ENCODE results near the gene GLP2R. TPM values are rescaled to one million over a fixed set of nuclear protein-coding genes. Genes with fewer than 3 reads are reported as not detected.

Gene GLP2R
- total and polyA plus RNA-seq, 2 experiments from 2014 or later, result not detected

DNA sequence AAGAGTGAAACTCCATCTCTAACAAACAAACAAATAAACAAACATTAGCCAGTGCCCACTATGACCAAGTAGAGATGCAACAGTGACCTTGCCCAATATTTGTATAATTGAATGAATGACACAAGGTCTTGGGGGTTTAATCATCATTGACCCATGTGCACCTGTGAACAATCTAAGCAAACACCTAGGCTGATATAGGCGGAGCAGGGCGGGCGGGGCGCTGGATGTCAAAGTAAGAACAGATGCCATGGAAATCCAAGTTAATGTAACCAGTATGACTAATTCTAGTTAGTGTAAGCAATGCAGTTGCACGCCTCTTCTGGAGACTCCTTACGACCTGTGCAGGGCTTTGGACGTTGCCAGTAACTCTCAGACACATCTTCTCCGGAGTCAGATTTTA is 61.8 kb downstream of the GLP2R start:
- TF ChIP-seq, protein P1, sequence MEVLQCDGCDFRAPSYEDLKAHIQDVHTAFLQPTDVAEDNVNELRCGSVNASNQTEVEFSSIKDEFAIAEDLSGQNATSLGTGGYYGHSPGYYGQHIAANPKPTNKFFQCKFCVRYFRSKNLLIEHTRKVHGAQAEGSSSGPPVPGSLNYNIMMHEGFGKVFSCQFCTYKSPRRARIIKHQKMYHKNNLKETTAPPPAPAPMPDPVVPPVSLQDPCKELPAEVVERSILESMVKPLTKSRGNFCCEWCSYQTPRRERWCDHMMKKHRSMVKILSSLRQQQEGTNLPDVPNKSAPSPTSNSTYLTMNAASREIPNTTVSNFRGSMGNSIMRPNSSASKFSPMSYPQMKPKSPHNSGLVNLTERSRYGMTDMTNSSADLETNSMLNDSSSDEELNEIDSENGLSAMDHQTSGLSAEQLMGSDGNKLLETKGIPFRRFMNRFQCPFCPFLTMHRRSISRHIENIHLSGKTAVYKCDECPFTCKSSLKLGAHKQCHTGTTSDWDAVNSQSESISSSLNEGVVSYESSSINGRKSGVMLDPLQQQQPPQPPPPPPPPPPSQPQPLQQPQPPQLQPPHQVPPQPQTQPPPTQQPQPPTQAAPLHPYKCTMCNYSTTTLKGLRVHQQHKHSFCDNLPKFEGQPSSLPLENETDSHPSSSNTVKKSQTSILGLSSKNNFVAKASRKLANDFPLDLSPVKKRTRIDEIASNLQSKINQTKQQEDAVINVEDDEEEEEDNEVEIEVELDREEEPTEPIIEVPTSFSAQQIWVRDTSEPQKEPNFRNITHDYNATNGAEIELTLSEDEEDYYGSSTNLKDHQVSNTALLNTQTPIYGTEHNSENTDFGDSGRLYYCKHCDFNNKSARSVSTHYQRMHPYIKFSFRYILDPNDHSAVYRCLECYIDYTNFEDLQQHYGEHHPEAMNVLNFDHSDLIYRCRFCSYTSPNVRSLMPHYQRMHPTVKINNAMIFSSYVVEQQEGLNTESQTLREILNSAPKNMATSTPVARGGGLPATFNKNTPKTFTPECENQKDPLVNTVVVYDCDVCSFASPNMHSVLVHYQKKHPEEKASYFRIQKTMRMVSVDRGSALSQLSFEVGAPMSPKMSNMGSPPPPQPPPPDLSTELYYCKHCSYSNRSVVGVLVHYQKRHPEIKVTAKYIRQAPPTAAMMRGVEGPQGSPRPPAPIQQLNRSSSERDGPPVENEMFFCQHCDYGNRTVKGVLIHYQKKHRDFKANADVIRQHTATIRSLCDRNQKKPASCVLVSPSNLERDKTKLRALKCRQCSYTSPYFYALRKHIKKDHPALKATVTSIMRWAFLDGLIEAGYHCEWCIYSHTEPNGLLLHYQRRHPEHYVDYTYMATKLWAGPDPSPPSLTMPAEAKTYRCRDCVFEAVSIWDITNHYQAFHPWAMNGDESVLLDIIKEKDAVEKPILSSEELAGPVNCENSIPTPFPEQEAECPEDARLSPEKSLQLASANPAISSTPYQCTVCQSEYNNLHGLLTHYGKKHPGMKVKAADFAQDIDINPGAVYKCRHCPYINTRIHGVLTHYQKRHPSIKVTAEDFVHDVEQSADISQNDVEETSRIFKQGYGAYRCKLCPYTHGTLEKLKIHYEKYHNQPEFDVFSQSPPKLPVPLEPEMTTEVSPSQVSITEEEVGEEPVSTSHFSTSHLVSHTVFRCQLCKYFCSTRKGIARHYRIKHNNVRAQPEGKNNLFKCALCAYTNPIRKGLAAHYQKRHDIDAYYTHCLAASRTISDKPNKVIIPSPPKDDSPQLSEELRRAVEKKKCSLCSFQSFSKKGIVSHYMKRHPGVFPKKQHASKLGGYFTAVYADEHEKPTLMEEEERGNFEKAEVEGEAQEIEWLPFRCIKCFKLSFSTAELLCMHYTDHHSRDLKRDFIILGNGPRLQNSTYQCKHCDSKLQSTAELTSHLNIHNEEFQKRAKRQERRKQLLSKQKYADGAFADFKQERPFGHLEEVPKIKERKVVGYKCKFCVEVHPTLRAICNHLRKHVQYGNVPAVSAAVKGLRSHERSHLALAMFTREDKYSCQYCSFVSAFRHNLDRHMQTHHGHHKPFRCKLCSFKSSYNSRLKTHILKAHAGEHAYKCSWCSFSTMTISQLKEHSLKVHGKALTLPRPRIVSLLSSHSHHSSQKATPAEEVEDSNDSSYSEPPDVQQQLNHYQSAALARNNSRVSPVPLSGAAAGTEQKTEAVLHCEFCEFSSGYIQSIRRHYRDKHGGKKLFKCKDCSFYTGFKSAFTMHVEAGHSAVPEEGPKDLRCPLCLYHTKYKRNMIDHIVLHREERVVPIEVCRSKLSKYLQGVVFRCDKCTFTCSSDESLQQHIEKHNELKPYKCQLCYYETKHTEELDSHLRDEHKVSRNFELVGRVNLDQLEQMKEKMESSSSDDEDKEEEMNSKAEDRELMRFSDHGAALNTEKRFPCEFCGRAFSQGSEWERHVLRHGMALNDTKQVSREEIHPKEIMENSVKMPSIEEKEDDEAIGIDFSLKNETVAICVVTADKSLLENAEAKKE (CRISPR knock-in tag; IDR thresholded peaks at IDR 0.05), result no peak
- no peak for TF ChIP-seq ZNF114 (CRISPR knock-in tag; IDR thresholded peaks at IDR 0.05)
- no peak for TF ChIP-seq CREB1 (CRISPR knock-in tag; IDR thresholded peaks at IDR 0.05; ENCODE audit: low read depth)
- TF ChIP-seq EZH2phosphoT487 (IDR thresholded peaks at IDR 0.05; ENCODE audit: unreplicated experiment), result no peak
- no peak for TF ChIP-seq JUNB (IDR thresholded peaks at IDR 0.05; ENCODE audit: unreplicated experiment)
- TF ChIP-seq POLR2AphosphoS5 (IDR thresholded peaks at IDR 0.05; ENCODE audit: low read depth), result no peak
- no peak for TF ChIP-seq NANOG (IDR thresholded peaks at IDR 0.05; ENCODE audit: borderline replicate concordance)
- TF ChIP-seq ETS1 (IDR thresholded peaks at IDR 0.05), result no peak
- no peak for TF ChIP-seq ZNF331 (CRISPR knock-in tag; IDR thresholded peaks at IDR 0.05; ENCODE audit: low read depth)
- TF ChIP-seq EZH2 (IDR thresholded peaks at IDR 0.05; ENCODE audit: low read depth, unreplicated experiment), result no peak
- no peak for TF ChIP-seq STAT1 (IDR thresholded peaks at IDR 0.05; ENCODE audit: unreplicated experiment)
- TF ChIP-seq REST (IDR thresholded peaks at IDR 0.05; ENCODE audit: unreplicated experiment), result no peak
- TF ChIP-seq, protein P2, sequence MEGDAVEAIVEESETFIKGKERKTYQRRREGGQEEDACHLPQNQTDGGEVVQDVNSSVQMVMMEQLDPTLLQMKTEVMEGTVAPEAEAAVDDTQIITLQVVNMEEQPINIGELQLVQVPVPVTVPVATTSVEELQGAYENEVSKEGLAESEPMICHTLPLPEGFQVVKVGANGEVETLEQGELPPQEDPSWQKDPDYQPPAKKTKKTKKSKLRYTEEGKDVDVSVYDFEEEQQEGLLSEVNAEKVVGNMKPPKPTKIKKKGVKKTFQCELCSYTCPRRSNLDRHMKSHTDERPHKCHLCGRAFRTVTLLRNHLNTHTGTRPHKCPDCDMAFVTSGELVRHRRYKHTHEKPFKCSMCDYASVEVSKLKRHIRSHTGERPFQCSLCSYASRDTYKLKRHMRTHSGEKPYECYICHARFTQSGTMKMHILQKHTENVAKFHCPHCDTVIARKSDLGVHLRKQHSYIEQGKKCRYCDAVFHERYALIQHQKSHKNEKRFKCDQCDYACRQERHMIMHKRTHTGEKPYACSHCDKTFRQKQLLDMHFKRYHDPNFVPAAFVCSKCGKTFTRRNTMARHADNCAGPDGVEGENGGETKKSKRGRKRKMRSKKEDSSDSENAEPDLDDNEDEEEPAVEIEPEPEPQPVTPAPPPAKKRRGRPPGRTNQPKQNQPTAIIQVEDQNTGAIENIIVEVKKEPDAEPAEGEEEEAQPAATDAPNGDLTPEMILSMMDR (conservative IDR thresholded peaks at IDR 0.05; ENCODE audit: low read depth in 2 of 2), result no peak

More for the DNA sequence above, 61.8 kb downstream of the GLP2R start:
- Histone ChIP-seq H3K27me3 (ENCODE audit: insufficient read depth) (no peaks in the 10 kb centered on the region), H3F3A (replicated peaks; ENCODE audit: low read depth) (no peaks in the 10 kb centered on the region), H3K79me2 (replicated peaks; ENCODE audit: insufficient read depth) (no peaks in the 10 kb centered on the region), H4K20me1 (replicated peaks; ENCODE audit: insufficient read depth) (no peaks in the 10 kb centered on the region), H3K36me3 (ENCODE audit: insufficient read depth) (no peaks in the 10 kb centered on the region), H3K27ac (ENCODE audit: low read depth) (no peak overlapping the region), H3K9me2 (ENCODE audit: insufficient read depth) (0 out of 2 replicates have a peak, but pooled peaks cover 7% of the 10 kb centered on the region), H2AFZ (no peak overlapping the region), H3K4me3 (no peak overlapping the region), H3K4me1 (ENCODE audit: insufficient read depth) (no peaks in the 10 kb centered on the region), H3K4me2 (no peak overlapping the region)
- H3K27me3 Mint-ChIP-seq (ENCODE audit: insufficient read depth, low read depth, poor library complexity), result peaks cover 3% of the 10 kb centered on the region
- H3K27ac Mint-ChIP-seq, result no peak overlapping the region
- ATAC-seq (no peak), DNase-seq (ENCODE audit: low spot score) (no peak)
- no peak overlapping the region for H3K4me3 Mint-ChIP-seq
- H3K9me3 Mint-ChIP-seq, result peaks cover 22% of the 10 kb centered on the region
- H3K4me1 Mint-ChIP-seq, result peaks cover 3% of the 10 kb centered on the region; the same call in 2 of the 3 replicates
- H3K36me3 Mint-ChIP-seq (ENCODE audit: low read depth), result peaks cover 6% of the 10 kb centered on the region; the same call in 2 of the 3 replicates
